SKM-1 (cell line): ENCODE results near the gene CCR7.

Experiments used
- DNase-seq: peaks from one replicate; lab custom pipeline; 2025; ENCODE audit not compliant: unreplicated experiment; lab: John Stamatoyannopoulos, UW

Gene CCR7

GRCh38 chr17:40538019-40538935 lies 27.0 kb downstream of the CCR7 start:
- DNase-seq, result peak; percentile 15

DNA sequence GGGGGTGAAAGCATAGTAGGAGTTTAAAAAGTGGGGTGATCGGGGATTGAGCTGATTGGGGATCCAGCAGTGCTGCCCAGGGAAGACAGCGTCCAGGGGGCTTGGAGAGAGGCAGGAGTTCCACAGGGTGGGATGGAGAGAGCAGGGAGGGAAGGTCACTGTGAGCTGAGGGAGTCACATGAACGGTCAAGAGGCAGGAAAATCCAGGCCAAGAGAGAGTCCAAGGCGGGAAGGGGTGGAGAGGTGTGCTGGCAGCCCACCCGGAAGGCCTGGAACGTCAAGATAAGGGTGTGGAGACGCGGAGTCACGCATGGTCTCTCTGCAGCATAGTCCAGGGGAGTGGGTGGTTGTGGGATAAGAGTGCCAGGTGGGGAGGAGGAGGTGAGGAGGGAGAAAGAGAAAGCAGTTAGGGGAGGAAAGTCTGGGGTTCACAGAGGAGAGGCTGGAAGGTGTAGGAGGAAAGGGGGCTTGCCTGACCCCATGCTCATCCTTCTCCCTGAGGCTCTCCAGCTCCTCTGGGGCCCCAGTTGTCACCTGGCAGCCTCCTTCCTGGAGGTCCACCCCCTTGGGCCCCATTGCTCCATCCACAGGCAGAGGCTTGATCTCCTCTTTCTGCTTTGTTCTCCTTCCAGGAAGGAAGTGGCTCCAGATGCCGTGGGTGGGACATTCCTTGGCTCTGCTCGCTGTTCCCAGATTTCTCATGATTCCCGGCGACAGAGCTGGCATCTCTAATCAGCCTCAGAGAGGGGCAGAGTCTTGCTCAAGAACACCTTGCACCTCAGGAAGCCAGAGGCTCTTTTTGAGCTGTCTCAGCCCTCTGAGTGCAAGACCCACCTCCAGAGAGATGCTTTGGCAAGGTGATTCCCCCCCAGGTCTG lies 28.7 kb downstream of the CCR7 start:
- no peak for DNase-seq

DNA sequence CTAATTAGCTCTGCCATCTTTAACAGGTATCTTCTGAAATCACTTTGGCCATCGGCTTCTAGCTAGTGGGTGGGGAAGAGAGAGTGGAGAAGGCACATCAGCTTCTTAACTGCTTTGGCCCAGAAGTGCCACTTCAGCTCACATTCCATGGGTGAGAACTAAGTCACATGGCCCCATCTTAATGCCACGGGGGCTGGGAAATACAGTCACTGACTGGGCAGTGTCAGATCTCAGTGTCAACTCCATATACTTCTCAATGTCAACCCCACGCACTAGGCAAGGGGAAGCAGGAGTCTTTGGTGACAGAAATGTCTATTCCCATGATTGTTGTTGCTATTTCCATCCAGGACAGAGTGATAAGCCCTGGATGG lies 29.4 kb downstream of the CCR7 start:
- DNase-seq, result no peak

DNA sequence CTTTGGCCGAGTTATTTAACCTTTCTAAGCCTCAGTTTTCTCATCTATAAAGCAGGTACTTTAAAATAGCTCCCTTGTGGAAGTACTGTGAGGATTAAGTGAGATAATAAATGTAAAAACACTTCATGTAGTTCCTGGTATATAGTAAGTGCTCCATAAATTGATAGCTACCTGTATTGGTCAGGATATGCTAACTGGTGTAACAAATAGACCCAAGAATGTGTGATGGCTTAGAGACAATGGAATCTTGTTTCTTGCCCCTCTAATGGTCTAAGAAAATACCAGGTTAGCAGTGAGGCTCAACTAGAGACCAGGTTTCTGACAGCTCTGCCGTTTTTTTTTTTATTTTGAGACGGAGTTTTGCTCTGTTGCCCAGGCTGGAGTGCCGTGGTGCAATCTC lies 29.8 kb downstream of the CCR7 start:
- DNase-seq, result no peak

DNA sequence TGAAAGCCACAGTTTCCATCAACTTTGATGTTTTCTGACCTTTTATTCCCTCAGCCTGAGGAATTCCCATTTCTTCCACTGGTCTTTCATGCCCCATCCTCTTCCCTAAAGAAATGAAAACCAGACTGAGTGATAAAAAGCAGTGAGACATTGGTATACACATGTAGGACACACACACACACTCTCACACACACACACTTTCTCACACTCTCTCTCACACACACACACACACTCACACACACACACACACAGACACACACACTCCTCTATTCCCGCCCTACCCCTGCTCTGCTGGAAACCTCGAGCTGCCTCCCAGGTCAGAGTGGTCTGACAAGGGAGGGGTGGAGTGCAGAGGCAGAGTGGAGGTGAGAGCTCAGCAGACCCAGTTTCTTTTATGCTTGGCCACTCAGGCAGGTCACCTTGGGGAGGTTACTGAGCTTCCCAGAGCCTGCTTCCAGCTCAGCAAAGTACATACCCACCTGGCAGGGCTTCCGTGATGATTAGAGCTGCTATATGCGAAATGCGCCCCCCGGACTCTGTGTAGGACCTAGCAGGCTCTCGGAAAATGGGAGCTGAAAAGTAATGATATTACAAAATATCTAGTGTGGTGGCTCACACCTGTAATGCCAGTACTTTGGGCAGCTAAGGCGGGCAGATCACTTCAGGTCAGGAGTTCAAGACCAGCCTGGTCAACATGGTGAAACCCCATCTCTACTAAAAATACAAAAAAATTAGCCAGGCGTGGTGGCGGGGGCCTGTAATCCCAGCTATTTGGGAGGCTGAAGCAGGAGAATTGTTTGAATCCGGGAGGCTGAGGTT lies 30.7 kb downstream of the CCR7 start:
- DNase-seq, result no peak

GRCh38 chr17:40533896-40534295 lies 31.4 kb downstream of the CCR7 start:
- DNase-seq, result no peak

DNA sequence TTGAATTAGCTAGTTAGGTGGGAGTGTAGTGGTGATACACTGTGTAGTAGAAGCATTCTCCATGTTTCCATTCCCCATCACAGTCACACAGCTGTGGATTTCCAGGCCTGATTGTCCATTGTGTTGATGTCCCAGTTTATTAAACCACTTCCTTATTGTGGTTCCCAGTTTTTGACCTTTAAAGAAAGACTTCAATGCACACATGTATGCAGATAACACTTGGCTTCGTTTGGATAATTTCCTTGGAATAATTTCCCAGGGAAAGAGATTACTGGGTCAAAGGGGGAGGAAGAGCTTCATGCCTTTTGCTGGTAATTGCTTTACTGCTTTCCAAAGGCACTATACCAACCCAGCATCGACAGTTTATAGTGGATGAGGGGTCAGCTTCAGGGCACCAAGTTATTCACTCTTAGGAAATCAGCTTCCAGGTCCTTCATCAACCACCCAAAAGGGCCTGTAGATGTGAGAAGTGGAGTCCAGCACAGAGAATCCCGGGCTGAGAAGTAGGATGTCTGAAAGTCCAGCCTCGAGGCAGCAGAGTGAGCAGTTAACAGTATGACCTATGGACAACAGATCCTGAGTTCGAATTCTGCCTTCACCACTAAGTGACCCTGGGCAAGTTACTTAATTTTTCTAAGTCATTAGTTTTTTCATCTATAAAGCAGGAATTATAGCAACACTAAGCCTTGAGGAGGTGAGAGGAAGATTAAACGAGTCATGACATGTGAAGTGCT lies 32.6 kb downstream of the CCR7 start:
- DNase-seq, result no peak

- no peak for DNase-seq
Observed at GRCh38 chr17:40531051-40531991, 34.0 kb downstream of the CCR7 start.

- DNase-seq, result no peak
Observed at GRCh38 chr17:40530531-40530994, 34.7 kb downstream of the CCR7 start.

DNA sequence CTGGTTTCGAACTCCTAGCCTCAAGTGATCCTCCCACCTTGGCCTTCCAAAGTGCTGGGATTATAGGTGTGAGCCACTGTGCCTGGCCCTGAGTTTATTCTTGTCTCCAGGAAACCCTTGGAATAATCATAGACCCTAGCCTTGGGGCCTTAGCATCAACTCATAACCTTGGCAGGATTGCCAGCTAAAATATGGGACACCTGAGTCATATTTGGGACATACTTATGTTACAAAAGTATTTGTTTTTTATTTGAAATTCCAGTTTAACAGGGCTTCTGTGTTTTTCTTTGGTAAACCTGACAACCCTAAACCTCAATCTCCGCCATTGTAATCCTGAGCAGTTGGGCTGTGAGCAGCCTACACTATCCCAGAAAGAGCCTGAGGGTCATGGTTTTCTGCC lies 35.3 kb downstream of the CCR7 start:
- no peak for DNase-seq

DNA sequence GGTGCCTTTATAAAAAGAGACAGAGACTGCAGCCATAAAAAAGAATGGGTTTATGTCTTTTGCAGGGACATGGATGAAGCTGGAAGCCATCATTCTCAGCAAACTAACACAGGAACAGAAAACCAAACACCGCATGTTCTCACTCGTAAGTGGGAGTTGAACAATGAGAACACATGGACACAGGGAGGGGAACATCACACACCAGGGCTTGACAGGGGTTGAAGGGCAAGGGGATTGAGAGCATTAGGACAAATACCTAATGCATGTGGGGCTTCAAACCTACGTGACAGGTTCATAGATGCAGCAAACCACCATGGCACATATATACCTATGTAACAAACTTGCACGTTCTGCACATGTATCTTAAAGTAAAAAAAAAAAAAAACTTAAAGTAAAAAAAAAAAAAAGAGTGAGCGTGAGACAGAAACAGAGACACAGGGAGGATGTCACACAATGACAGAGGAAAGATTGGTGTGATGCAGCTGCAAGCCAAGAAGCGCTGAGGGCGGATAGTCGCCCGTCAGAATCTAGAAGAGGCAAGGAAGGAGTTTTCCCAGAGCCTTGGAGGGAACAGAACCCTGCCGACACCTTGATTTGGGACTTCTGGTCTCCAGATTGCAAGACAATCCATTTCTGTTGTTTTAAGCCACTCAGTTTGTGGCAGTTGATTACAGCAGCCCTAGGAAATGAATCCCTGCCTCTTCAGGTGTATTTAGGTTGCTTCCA lies 36.4 kb downstream of the CCR7 start:
- no peak for DNase-seq

DNA sequence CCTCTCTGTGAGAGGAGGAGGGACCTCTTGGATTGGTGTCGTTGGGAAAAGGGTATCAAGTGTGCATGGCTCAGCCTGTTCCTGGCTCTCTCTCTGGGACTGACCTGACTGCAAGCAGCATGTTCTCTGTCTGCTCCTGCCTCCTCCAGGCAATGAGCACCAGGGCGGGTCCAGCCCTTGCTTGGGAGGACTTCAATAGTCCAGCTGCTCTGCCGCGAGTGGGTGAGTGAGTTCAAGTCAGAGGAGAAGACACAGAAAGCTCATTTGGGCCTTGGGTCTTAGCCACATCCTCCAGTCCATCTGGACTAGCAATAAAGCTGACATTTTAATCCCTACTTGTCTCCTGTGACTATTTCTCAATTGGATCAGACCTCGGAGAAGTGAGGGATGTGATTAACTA lies 38.6 kb downstream of the CCR7 start:
- DNase-seq, result no peak

GRCh38 chr17:40525294-40525693 lies 40.0 kb downstream of the CCR7 start:
- no peak for DNase-seq

DNA sequence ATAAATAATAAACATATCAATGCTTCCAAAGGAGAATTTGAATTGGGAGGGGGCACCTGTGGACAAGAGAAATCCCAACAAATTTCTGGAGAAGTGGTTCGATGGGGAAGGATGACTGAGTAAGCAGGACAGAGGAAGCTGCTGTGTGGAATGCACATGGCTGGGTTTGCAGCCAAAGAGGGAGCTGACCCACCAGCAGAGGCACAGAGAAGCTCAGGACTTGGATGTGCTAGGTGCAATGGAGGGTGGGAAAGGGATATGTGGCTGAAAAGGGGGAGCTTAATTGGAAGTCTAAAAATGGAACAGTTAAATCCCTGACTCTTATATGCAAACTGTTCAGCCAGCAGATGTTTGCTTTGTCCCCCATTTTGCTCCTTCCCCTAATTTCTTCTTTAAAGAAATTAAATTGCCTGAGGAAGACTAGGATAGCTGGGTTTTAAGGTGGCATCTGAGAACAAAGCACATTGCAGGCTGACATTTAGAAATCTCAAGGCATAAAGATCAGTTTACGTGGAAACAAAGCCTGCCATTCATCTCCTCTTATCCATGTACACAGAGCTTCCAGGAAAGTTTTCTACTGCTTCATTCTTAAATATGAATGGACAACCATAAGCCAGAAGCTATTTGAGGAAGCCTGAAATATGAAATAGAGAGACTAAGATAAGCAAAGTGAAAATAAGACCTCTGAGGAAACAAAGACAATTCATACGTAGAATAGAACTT lies 40.9 kb downstream of the CCR7 start:
- DNase-seq, result no peak

- no peak for DNase-seq
Observed at GRCh38 chr17:40522961-40523310, 42.3 kb downstream of the CCR7 start.

GRCh38 chr17:40522250-40522960 lies 42.9 kb downstream of the CCR7 start:
- DNase-seq, result no peak

- no peak for DNase-seq
Observed at GRCh38 chr17:40520991-40521453, 44.2 kb downstream of the CCR7 start.
